Endothelial cell of umbilical vein (primary cell): ENCODE measurements around the gene VEGFA.

ENCODE experiments used
- EZH2 ChIP-seq: IDR thresholded peaks from 2 replicates; pipeline ENCODE4 v1.6.1; 2012; ENCODE audit warnings: borderline replicate concordance, low read depth, mild to moderate bottlenecking, moderate library complexity, low read length, inconsistent platforms; ENCODE audit not compliant: severe bottlenecking
- FOS ChIP-seq: IDR thresholded peaks from 2 replicates; pipeline ENCODE4 v1.6.1; 2011; ENCODE audit warnings: mild to moderate bottlenecking, low read length, moderate library complexity, borderline replicate concordance; ENCODE audit not compliant: insufficient read depth
- GATA2 ChIP-seq: IDR thresholded peaks from 2 replicates; pipeline ENCODE4 v1.7.0; 2011; ENCODE audit warnings: low read depth, mild to moderate bottlenecking, moderate library complexity, mixed read lengths, low read length; ENCODE audit not compliant: insufficient read length, insufficient read depth
- JUN ChIP-seq: IDR thresholded peaks from 2 replicates; pipeline ENCODE4 v1.6.1; 2011; ENCODE audit warnings: borderline replicate concordance, low read depth; ENCODE audit not compliant: insufficient read length, insufficient read depth
- MYC ChIP-seq: IDR thresholded peaks from one replicate; pipeline ENCODE4 v1.6.1; 2011; ENCODE audit warnings: mild to moderate bottlenecking, low read depth, low read length
- POLR2A ChIP-seq: IDR thresholded peaks from 2 replicates; pipeline ENCODE4 v1.6.1; 2012; ENCODE audit warnings: low read depth, mild to moderate bottlenecking, control low read depth, low read length
- POLR2AphosphoS5 ChIP-seq: IDR thresholded peaks from 2 replicates; pipeline ENCODE4 v1.6.1; 2012; ENCODE audit warnings: low read depth, mild to moderate bottlenecking, control low read depth, low read length, moderate library complexity; ENCODE audit not compliant: insufficient read depth
- TF ChIP-seq, protein P1 (sequence below), 2 donors: IDR thresholded peaks; 1 replicate in 1 of 2; 2 replicates in 1 of 2; pipeline ENCODE4 v1.5.1; 2011; ENCODE audit warnings: low read length in 2 of 2, mild to moderate bottlenecking in 2 of 2, moderate library complexity in 2 of 2, control low read depth in 1 of 2, inconsistent platforms in 1 of 2, low read depth in 1 of 2; ENCODE audit not compliant: insufficient read depth in 1 of 2; ENCODE audit errors: extremely low read depth in 1 of 2
- TF ChIP-seq, protein P2 (sequence below): IDR thresholded peaks from 2 replicates; pipeline ENCODE4 v1.6.1; 2011; ENCODE audit not compliant: insufficient read depth, insufficient read length

DNA sequence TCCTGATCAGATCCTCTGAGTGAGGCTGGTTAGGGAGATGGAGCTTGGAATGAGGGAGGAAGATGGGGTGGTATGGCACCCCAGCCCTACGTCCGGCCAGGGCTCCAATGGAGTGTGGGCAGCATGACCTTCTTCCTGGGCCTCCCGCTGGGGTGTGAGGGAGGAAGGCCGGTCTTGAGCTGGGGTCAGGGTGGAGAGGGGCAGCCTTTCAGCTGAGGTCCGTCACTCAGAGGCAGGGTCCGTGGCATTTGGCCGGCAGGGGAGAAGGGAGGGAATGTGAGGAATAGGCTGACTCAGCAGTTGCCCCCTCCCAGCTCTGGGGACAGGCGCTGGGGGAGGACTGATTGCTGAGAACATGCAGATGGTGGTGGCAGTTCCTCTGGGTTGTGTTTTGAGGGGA lies 25.5 kb upstream of the VEGFA start:
- TF ChIP-seq, protein P1, sequence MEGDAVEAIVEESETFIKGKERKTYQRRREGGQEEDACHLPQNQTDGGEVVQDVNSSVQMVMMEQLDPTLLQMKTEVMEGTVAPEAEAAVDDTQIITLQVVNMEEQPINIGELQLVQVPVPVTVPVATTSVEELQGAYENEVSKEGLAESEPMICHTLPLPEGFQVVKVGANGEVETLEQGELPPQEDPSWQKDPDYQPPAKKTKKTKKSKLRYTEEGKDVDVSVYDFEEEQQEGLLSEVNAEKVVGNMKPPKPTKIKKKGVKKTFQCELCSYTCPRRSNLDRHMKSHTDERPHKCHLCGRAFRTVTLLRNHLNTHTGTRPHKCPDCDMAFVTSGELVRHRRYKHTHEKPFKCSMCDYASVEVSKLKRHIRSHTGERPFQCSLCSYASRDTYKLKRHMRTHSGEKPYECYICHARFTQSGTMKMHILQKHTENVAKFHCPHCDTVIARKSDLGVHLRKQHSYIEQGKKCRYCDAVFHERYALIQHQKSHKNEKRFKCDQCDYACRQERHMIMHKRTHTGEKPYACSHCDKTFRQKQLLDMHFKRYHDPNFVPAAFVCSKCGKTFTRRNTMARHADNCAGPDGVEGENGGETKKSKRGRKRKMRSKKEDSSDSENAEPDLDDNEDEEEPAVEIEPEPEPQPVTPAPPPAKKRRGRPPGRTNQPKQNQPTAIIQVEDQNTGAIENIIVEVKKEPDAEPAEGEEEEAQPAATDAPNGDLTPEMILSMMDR (IDR thresholded peaks at IDR 0.05; ENCODE audit: extremely low read depth in 1 of 2, insufficient read depth in 1 of 2, low read depth in 1 of 2, low read length in 2 of 2) = no peak
- no peak for TF ChIP-seq POLR2A
- no peak for TF ChIP-seq POLR2AphosphoS5
- TF ChIP-seq, protein P2, sequence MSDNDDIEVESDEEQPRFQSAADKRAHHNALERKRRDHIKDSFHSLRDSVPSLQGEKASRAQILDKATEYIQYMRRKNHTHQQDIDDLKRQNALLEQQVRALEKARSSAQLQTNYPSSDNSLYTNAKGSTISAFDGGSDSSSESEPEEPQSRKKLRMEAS = no peak
- no peak for TF ChIP-seq JUN
- no peak for TF ChIP-seq EZH2
- no peak for TF ChIP-seq GATA2
- TF ChIP-seq MYC = no peak
- no peak for TF ChIP-seq FOS
